GM10847 (cell line): Measurements from ENCODE around the gene ACTN1.

Experiments used
- POLR2A ChIP-seq: IDR thresholded peaks from 2 replicates; pipeline ENCODE4 v1.6.1; 2011; ENCODE audit not compliant: insufficient read length; ENCODE audit errors: extremely low read depth

ACTN1 gene

GRCh38 chr14:68841016-68841809 lies 137.9 kb downstream of the ACTN1 start:
- no peak for TF ChIP-seq POLR2A

- TF ChIP-seq POLR2A = no peak
Measured at GRCh38 chr14:68840454-68840853, 138.6 kb downstream of the ACTN1 start.

- no peak for TF ChIP-seq POLR2A
Measured at GRCh38 chr14:68836082-68836481, 143.0 kb downstream of the ACTN1 start.

DNA sequence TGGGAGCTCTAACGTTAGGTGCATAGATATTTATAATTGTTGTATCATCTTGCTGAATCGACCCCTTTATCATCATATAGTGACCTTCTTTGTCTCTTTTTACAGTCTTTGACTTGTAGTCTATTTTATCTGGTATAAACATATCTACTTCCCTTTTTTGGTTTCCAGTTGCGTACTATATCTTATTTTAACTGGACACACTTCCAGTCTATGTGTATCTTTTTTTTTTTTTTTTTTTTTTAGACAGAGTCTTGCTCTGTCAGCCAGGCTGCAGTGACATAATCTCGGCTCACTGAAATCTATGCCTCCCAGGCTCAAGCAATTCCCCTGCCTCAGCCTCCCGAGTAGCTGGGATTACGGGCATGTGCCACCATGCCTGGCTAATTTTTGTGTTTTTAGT lies 144.3 kb downstream of the ACTN1 start:
- no peak for TF ChIP-seq POLR2A

GRCh38 chr14:68828698-68829097 lies 150.4 kb downstream of the ACTN1 start:
- TF ChIP-seq POLR2A = no peak

DNA sequence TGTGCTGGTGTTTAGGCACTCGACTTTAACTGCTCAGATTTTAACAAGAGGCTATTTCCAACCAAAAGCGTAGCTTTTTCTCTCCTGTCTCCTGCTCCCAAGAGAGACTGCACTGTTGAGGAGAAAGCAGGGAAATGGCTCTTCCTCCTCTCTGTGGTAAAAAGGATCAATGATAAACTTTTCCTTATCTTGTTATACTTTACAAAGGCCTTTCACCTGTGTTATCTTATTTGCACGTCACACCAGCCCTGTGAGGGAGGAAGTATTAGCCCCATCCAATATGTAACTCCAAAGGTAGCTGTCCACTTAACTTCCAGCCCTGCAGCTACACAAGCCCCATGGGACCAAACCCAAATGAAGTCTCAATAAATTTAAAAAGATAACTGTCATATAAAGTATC lies 153.4 kb downstream of the ACTN1 start:
- TF ChIP-seq POLR2A = no peak

- no peak for TF ChIP-seq POLR2A
Measured at GRCh38 chr14:68824517-68825347, 154.4 kb downstream of the ACTN1 start.

GRCh38 chr14:68824207-68824516 lies 154.9 kb downstream of the ACTN1 start:
- TF ChIP-seq POLR2A = no peak
